HG02870 (cell line): Measurements from ENCODE around the gene FHIT.

Experiments
- ATAC-seq: cut with Tn5 transposase; IDR thresholded peaks from one replicate; pipeline ENCODE4 v1.9.1; 2021; ENCODE audit warnings: mild to moderate bottlenecking, moderate library complexity; ENCODE audit not compliant: unreplicated experiment

The FHIT gene

GRCh38 chr3:60659098-60659497 is 592.2 kb downstream of the FHIT start:
- ATAC-seq, result no peak

GRCh38 chr3:60657972-60658371 is 593.3 kb downstream of the FHIT start:
- ATAC-seq, result peak; percentile 98

GRCh38 chr3:60652829-60653228 is 598.4 kb downstream of the FHIT start:
- no peak for ATAC-seq

GRCh38 chr3:60651799-60652198 is 599.5 kb downstream of the FHIT start:
- no peak for ATAC-seq

GRCh38 chr3:60650171-60650570 is 601.1 kb downstream of the FHIT start:
- ATAC-seq, result no peak

- no peak for ATAC-seq
Measured at GRCh38 chr3:60645801-60646200, 605.5 kb downstream of the FHIT start.

GRCh38 chr3:60643831-60644230 is 607.4 kb downstream of the FHIT start:
- no peak for ATAC-seq

GRCh38 chr3:60641354-60641753 is 609.9 kb downstream of the FHIT start:
- no peak for ATAC-seq

GRCh38 chr3:60636846-60637245 is 614.4 kb downstream of the FHIT start:
- no peak for ATAC-seq

GRCh38 chr3:60633644-60634043 is 617.6 kb downstream of the FHIT start:
- ATAC-seq, result no peak

- no peak for ATAC-seq
Measured at GRCh38 chr3:60631509-60631908, 619.7 kb downstream of the FHIT start.

- ATAC-seq, result no peak
Measured at GRCh38 chr3:60630953-60631352, 620.3 kb downstream of the FHIT start.

- no peak for ATAC-seq
Measured at GRCh38 chr3:60629816-60630215, 621.4 kb downstream of the FHIT start.

- no peak for ATAC-seq
Measured at GRCh38 chr3:60622349-60622748, 628.9 kb downstream of the FHIT start.

GRCh38 chr3:60617188-60617587 is 634.1 kb downstream of the FHIT start:
- ATAC-seq, result no peak

- ATAC-seq, result no peak
Measured at GRCh38 chr3:60613769-60614303, 637.4 kb downstream of the FHIT start.

GRCh38 chr3:60610441-60611112 is 640.7 kb downstream of the FHIT start:
- no peak for ATAC-seq

- no peak for ATAC-seq
Measured at GRCh38 chr3:60609446-60609845, 641.8 kb downstream of the FHIT start.

GRCh38 chr3:60603860-60604259 is 647.4 kb downstream of the FHIT start:
- no peak for ATAC-seq

GRCh38 chr3:60600848-60601247 is 650.4 kb downstream of the FHIT start:
- no peak for ATAC-seq

GRCh38 chr3:60599586-60599985 is 651.7 kb downstream of the FHIT start:
- ATAC-seq, result no peak

- no peak for ATAC-seq
Measured at GRCh38 chr3:60598671-60599070, 652.6 kb downstream of the FHIT start.

- ATAC-seq, result no peak
Measured at GRCh38 chr3:60594025-60594424, 657.2 kb downstream of the FHIT start.
